Measurements from ENCODE around the gene RPS6KA4. TPM values are rescaled to one million over a fixed set of nuclear protein-coding genes. Genes with fewer than 3 reads are reported as not detected.

RPS6KA4 gene
- total RNA-seq, 1 donor from 2014 or later = 12.7 TPM

DNA sequence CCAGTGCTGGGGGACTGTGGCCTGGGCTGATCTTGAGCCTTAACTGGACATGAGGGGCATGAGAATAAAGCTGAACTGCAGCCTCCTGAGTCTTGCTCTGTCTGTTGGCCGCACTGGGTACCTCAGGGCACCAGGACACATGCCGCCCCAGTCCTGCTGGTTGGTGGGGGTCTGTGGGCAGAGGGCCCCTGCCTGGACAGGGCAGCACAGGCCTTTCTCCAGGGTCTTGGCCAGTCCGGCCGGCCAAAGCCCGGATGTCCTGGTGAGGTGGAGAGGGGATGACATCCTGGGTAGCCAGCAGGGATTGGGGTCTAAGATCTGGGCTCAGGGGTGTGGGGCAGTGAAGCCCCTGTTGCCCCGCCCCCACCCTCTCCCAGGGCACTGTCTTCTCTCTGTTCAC, 1.5 kb upstream of the RPS6KA4 start:
- H3K36me3 Mint-ChIP-seq = peaks cover 7% of the 10 kb centered on the region
- peaks cover 21% of the 10 kb centered on the region for H3K4me1 Mint-ChIP-seq
- Histone ChIP-seq H3K27ac (no peak overlapping the region), H3K9me3 (ENCODE audit: low read depth) (no peaks in the 10 kb centered on the region), H3K36me3 (no peaks in the 10 kb centered on the region), H2AFZ (replicated peaks) (no peak overlapping the region), H4K20me1 (ENCODE audit: low read depth) (peaks cover 3% of the 10 kb centered on the region), H3K4me1 (peaks cover 21% of the 10 kb centered on the region), H3K79me2 (ENCODE audit: low read depth) (no peaks in the 10 kb centered on the region), H3K9ac (no peak overlapping the region), H3K27me3 (no peaks in the 10 kb centered on the region), H3K4me3 (no peak overlapping the region), H3K4me2 (no peak overlapping the region), H3F3A (ENCODE audit: low read depth) (peaks cover 18% of the 10 kb centered on the region)
- no peak overlapping the region for H3K4me3 Mint-ChIP-seq
- peaks cover 8% of the 10 kb centered on the region for H3K27me3 Mint-ChIP-seq (ENCODE audit: insufficient read depth, low read depth)
- TF ChIP-seq EZH2phosphoT487 (IDR thresholded peaks at IDR 0.05) (no peak), CTCF (IDR thresholded peaks at IDR 0.05) (no peak), EZH2 (IDR thresholded peaks at IDR 0.05) (no peak)
- no peaks in the 10 kb centered on the region for H3K9me3 Mint-ChIP-seq
- no peak for DNase-seq (ENCODE audit: low spot score)
- H3K27ac Mint-ChIP-seq = no peak overlapping the region

DNA sequence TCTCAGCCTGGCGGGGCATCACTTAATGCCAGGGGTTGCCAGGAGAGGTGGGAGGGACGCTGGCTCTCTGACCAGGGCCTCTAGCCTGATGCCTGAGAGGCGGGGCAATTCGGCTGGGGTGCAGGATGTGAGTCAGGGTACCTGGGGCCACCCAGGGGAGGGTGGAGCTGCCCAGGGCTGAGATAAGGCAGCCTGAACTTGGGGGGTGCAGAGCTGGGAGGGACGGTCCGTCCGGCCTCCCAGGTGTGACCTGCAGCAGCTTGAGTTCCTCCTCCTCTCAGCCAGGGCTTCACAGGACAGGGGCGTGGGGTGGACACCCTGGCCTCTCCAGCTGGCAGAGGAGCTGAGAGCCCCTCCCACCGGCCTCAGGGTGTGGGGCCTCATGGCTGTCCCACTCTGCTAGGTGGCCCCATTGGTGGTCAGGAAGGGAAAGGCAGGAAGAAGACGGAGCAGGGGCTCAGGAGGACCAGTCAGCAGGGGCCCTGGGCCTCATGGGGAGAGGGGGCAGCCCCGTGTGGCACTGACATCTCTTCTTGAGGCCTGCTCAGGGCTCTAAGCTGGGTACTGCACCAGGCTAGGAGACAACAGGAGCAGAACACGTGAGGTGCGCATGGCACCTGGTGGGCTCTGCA, 942 bp upstream of the RPS6KA4 start:
- no peaks in the 10 kb centered on the region for H3K27me3 ChIP-seq
- DNase-seq (ENCODE audit: low spot score) = no peak
- Mint-ChIP-seq H3K27me3 (ENCODE audit: insufficient read depth, low read depth) (peaks cover 8% of the 10 kb centered on the region), H3K4me1 (peaks cover 21% of the 10 kb centered on the region), H3K27ac (no peak overlapping the region), H3K9me3 (no peaks in the 10 kb centered on the region), H3K36me3 (peaks cover 9% of the 10 kb centered on the region), H3K4me3 (peak overlapping the region; percentile 38)
- no peak for TF ChIP-seq EZH2 (IDR thresholded peaks at IDR 0.05)
- TF ChIP-seq EZH2phosphoT487 (IDR thresholded peaks at IDR 0.05) = no peak
- no peak for TF ChIP-seq CTCF (IDR thresholded peaks at IDR 0.05)
- peaks cover 18% of the 10 kb centered on the region for H3F3A ChIP-seq (ENCODE audit: low read depth)
- no peaks in the 10 kb centered on the region for H3K79me2 ChIP-seq (ENCODE audit: low read depth)
- H3K4me3 ChIP-seq = no peak overlapping the region
- H3K9me3 ChIP-seq (ENCODE audit: low read depth) = no peaks in the 10 kb centered on the region
- no peaks in the 10 kb centered on the region for H3K36me3 ChIP-seq
- peaks cover 21% of the 10 kb centered on the region for H3K4me1 ChIP-seq
- no peak overlapping the region for H3K27ac ChIP-seq
- H3K4me2 ChIP-seq = peak overlapping the region; percentile 88
- peak overlapping the region; percentile 88 for H2AFZ ChIP-seq (replicated peaks)
- H3K9ac ChIP-seq = no peak overlapping the region
- H4K20me1 ChIP-seq (ENCODE audit: low read depth) = peaks cover 3% of the 10 kb centered on the region

DNA sequence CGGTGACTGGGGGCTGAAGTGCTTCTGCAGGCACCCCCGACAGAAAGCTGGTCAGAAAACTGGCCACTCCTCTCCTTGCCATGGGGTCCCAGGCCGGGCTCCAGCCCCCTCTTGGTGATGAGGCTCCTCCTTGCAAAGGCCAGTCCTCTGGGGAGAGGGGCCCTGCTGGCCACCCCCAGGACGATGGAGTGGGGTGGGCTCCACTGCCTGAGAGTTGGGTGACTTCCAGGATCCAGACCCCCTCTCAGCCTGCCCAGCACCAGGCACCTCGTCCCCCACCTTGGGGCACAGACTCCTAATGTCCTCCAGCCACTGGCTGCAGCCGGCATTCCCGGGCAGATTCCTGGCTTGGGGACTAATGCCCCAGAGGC, 441 bp upstream of the RPS6KA4 start:
- no peak for DNase-seq (ENCODE audit: low spot score)
- peak overlapping the region; percentile 69 for H3K4me3 ChIP-seq
- no peaks in the 10 kb centered on the region for H3K36me3 ChIP-seq
- Mint-ChIP-seq H3K4me1 (peaks cover 21% of the 10 kb centered on the region), H3K36me3 (peaks cover 11% of the 10 kb centered on the region), H3K27ac (no peak overlapping the region), H3K4me3 (peak overlapping the region; percentile 60), H3K27me3 (ENCODE audit: insufficient read depth, low read depth) (peaks cover 8% of the 10 kb centered on the region), H3K9me3 (no peaks in the 10 kb centered on the region)
- H3K79me2 ChIP-seq (ENCODE audit: low read depth) = no peaks in the 10 kb centered on the region
- H3K4me1 ChIP-seq = peaks cover 21% of the 10 kb centered on the region
- TF ChIP-seq EZH2phosphoT487 (IDR thresholded peaks at IDR 0.05) (no peak), CTCF (IDR thresholded peaks at IDR 0.05) (no peak), EZH2 (IDR thresholded peaks at IDR 0.05) (no peak)
- H4K20me1 ChIP-seq (ENCODE audit: low read depth) = peaks cover 3% of the 10 kb centered on the region
- H3K4me2 ChIP-seq = peak overlapping the region; percentile 88
- no peak overlapping the region for H3K9ac ChIP-seq
- H3K27me3 ChIP-seq = no peaks in the 10 kb centered on the region
- H3F3A ChIP-seq (ENCODE audit: low read depth) = peaks cover 18% of the 10 kb centered on the region
- no peaks in the 10 kb centered on the region for H3K9me3 ChIP-seq (ENCODE audit: low read depth)
- H3K27ac ChIP-seq = no peak overlapping the region
- peak overlapping the region; percentile 88 for H2AFZ ChIP-seq (replicated peaks)
